ENCODE data around the gene ITIH6. TPM values are rescaled to one million over a fixed set of nuclear protein-coding genes. Genes with fewer than 3 reads are reported as not detected.
A peak's percentile ranks its signal among the peaks of the same experiment; 100 is the strongest.

The ITIH6 gene
- total and polyA plus RNA-seq, 4 donors: 0.09 to 0.22 (median 0.10) TPM; not detected in 1

Small RNAs within 50 kb of the gene (small RNA-seq; reads per million reads assigned to genes)
- not detected for gene AL049732.1 (ENCODE audit: low replicate concordance)
- 78.3 reads per million, percentile 98 among the genes with 10 or more reads in this experiment for gene SNORA11 (ENCODE audit: low replicate concordance)

Other genes with a start within 250 kb of the ITIH6 start
- 100 to 1,000 TPM; 370 to 725 TPM for gene MAGED2, start 9.5 kb upstream of the ITIH6 start, total RNA-seq
- gene MAGED2, start 9.5 kb upstream of the ITIH6 start, polyA plus RNA-seq (ENCODE audit: insufficient read length in 2 of 2): 100 to 1,000 TPM; 466 to 515 TPM
- gene TRO, start 122.6 kb upstream of the ITIH6 start, total RNA-seq: 100 to 1,000 TPM in 1 of 2 donors, 10 to 100 TPM in 1; 99.2 to 133 TPM
- gene TRO, start 122.6 kb upstream of the ITIH6 start, polyA plus RNA-seq (ENCODE audit: insufficient read length in 2 of 2): 100 to 1,000 TPM; 194 to 221 TPM
- under 1 TPM; 0.20 to 0.39 TPM for gene PFKFB1, start 195.9 kb upstream of the ITIH6 start, total RNA-seq
- gene PFKFB1, start 195.9 kb upstream of the ITIH6 start, polyA plus RNA-seq (ENCODE audit: insufficient read length in 2 of 2): 1 to 10 TPM in 1 of 2 donors, under 1 TPM in 1; 0.87 to 1.1 TPM
- gene APEX2, start 202.1 kb upstream of the ITIH6 start, total RNA-seq: 1 to 10 TPM; 3.5 to 4.4 TPM
- gene APEX2, start 202.1 kb upstream of the ITIH6 start, polyA plus RNA-seq (ENCODE audit: insufficient read length in 2 of 2): 10 to 100 TPM in 1 of 2 donors, 1 to 10 TPM in 1; 9.1 to 10.8 TPM
- gene ALAS2, start 232.7 kb upstream of the ITIH6 start, total RNA-seq: 100 to 1,000 TPM in 1 of 2 donors, 10 to 100 TPM in 1; 49.0 to 188 TPM
- gene ALAS2, start 232.7 kb upstream of the ITIH6 start, polyA plus RNA-seq (ENCODE audit: insufficient read length in 2 of 2): 10 to 100 TPM; 11.0 to 11.6 TPM